Islet of Langerhans (tissue), 1 donor: ENCODE results near the gene BCL2L2.

Experiments used
- FAIRE-seq: peaks from one replicate; lab custom pipeline; 2011; peaks lifted over from hg19 to GRCh38; lab: Jason Lieb, UNC

Gene BCL2L2

GRCh38 chr14:23356662-23357061, 50.0 kb downstream of the BCL2L2 start:
- FAIRE-seq, result no peak

GRCh38 chr14:23357261-23357660, 50.6 kb downstream of the BCL2L2 start:
- FAIRE-seq, result no peak

GRCh38 chr14:23358042-23358441, 51.4 kb downstream of the BCL2L2 start:
- no peak for FAIRE-seq

- no peak for FAIRE-seq
Observed at GRCh38 chr14:23358553-23359166, 52.0 kb downstream of the BCL2L2 start.

- FAIRE-seq, result no peak
Observed at GRCh38 chr14:23359167-23359626, 52.6 kb downstream of the BCL2L2 start.

- no peak for FAIRE-seq
Observed at GRCh38 chr14:23359722-23360447, 53.3 kb downstream of the BCL2L2 start.

GRCh38 chr14:23360496-23360895, 53.9 kb downstream of the BCL2L2 start:
- no peak for FAIRE-seq

GRCh38 chr14:23361320-23361719, 54.7 kb downstream of the BCL2L2 start:
- no peak for FAIRE-seq
